Gastrocnemius medialis (tissue), 4 donors: ENCODE results near the gene SIL1. TPM values are rescaled to one million over a fixed set of nuclear protein-coding genes. Genes with fewer than 3 reads are reported as not detected.

ENCODE experiments used
- ATAC-seq, 2 donors: fragments of 150-250 bp; one replicate each; pipeline ENCODE4 v1.9.1; 2016
- DNase-seq, 2 donors: peaks; one replicate each; pipeline ENCODE4 v3.0.0-alpha.2; 2019
- H3K27ac ChIP-seq, 4 donors: fragments of 200-600 bp; sonication (generic); 1 replicate in 1 of 4; 2 replicates in 3 of 4; pipeline ENCODE4 v1.5.1; 2016 to 2018; ENCODE audit warnings: mild to moderate bottlenecking in 2 of 4, moderate library complexity in 1 of 4
- H3K27me3 ChIP-seq, 3 donors: fragments of 200-600 bp; sonication (generic) in 2 of 3; 1 replicate in 1 of 3; 2 replicates in 2 of 3; pipeline versions ENCODE4 v1.5.1 to v1.6.0; 2016 to 2019; ENCODE audit warnings: mild to moderate bottlenecking in 1 of 3, moderate library complexity in 1 of 3
- H3K36me3 ChIP-seq, 2 donors: fragments of 200-600 bp; sonication (generic) in 1 of 2; one replicate each; pipeline ENCODE4 v1.5.1; 2017 to 2018
- H3K4me1 ChIP-seq, 2 donors: fragments of 200-600 bp; sonication (generic) in 1 of 2; one replicate each; pipeline ENCODE4 v1.5.1; 2016 to 2017; ENCODE audit warnings: mild to moderate bottlenecking in 2 of 2
- H3K4me3 ChIP-seq, 4 donors: fragments of 200-600 bp; sonication (generic) in 3 of 4; 1 replicate in 1 of 4; 2 replicates in 3 of 4; pipeline ENCODE4 v1.5.1; 2016 to 2019; ENCODE audit warnings: mild to moderate bottlenecking in 2 of 4
- H3K9me3 ChIP-seq, 3 donors: fragments of 200-600 bp; sonication (generic) in 2 of 3; 1 replicate in 1 of 3; 2 replicates in 2 of 3; pipeline ENCODE4 v1.5.1; 2016 to 2019
- CTCF ChIP-seq, 5 experiments: fragments of 450-650 bp in 3 of 5; fragments of 200-600 bp in 2 of 5; sonication (generic) in 2 of 5; IDR thresholded peaks in 4 of 5; conservative IDR thresholded peaks in 1 of 5; 1 replicate in 4 of 5; 2 replicates in 1 of 5; pipeline ENCODE4 v1.5.1; 2016 to 2019; ENCODE audit warnings: antibody characterized with exemption in 5 of 5, mild to moderate bottlenecking in 3 of 5, moderate library complexity in 3 of 5
- POLR2A ChIP-seq, 2 donors: fragments of 450-650 bp; IDR thresholded peaks; one replicate each; pipeline ENCODE4 v1.6.1; 2017; ENCODE audit warnings: antibody characterized with exemption in 2 of 2, mild to moderate bottlenecking in 2 of 2, moderate library complexity in 2 of 2
- in situ Hi-C, 4 donors: fragments of 200-750 bp; cut with MboI; loops; one replicate each; pipeline versions ENCODE4 v1.15.0 to v1.8.0; 2017; ENCODE audit warnings: low sequenced_read_pairs in 4 of 4
- intact Hi-C: fragments of 100-400 bp; cut with DNase I; formaldehyde crosslinking; loops from one replicate; pipeline ENCODE4 v1.15.1; 2023; ENCODE audit warnings: low total_unique reads
- total RNA-seq, 4 donors: library from RNA; depleted of rRNA; stranded (reverse); fragments of >200 nt; gene quantifications; one replicate each; pipeline versions ENCODE4 v1.1.0 to v1.2.3, GENCODE V29; 2016

The SIL1 gene
- total RNA-seq, 4 donors from 2014 or later, result 36.6 to 52.6 (median 48.2) TPM

DNA sequence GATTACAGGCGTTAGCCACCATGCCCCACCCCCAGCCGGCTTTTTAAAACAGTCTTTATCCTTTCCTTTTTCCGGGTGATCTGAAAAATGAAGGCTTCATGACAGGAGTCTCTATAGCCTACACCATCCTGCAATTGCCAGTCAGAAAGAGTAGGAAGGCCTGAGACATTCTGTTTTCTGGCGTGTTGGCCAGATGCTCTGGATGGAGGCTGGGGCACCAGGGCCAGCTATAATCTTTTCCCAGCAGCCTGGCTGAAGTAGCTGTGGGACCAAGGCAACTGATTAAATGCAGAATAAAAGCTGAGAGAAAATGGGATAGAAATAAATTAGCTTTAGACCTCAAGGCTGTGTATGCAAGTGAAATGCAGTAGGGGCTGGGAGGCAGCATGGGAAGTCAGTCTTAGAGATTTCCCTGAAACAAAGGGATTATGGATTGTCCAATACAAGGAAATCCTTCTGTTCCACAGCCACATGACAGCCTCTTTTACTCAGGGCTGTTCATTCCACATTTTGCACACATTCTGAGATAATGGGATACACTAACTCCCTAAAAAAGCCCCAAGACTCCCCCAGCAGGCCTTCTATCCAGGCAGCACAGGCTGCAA, 207.1 kb downstream of the SIL1 start:
- Histone ChIP-seq H3K4me3 (no peak overlapping the region), H3K36me3 (no peaks in the 10 kb centered on the region), H3K27me3 (no peaks in the 10 kb centered on the region), H3K27ac (no peak overlapping the region), H3K4me1 (no peaks in the 10 kb centered on the region), H3K9me3 (no peaks in the 10 kb centered on the region)
- in situ Hi-C loops, result no loop called here
- intact Hi-C loops, result no loop called here
- no peak for TF ChIP-seq CTCF (IDR thresholded peaks at IDR 0.05 in 4 of 5, conservative IDR thresholded peaks at IDR 0.05 in 1 of 5)
- no peak for TF ChIP-seq POLR2A (IDR thresholded peaks at IDR 0.05)
- ATAC-seq (no peak), DNase-seq (no peak)

- H3K27me3 ChIP-seq, result no peaks in the 10 kb centered on the region
- ATAC-seq (no peak), DNase-seq (no peak)
- H3K36me3 ChIP-seq, result no peaks in the 10 kb centered on the region
- intact Hi-C loops (no loop called here), in situ Hi-C loops (no loop called here)
- H3K4me3 ChIP-seq, result no peak overlapping the region
- TF ChIP-seq POLR2A (IDR thresholded peaks at IDR 0.05) (no peak), CTCF (IDR thresholded peaks at IDR 0.05 in 4 of 5, conservative IDR thresholded peaks at IDR 0.05 in 1 of 5) (no peak)
- no peak overlapping the region for H3K27ac ChIP-seq
- no peaks in the 10 kb centered on the region for H3K9me3 ChIP-seq
- no peaks in the 10 kb centered on the region for H3K4me1 ChIP-seq
Observed at GRCh38 chr5:138989720-138990119, 208.4 kb downstream of the SIL1 start.

- Histone ChIP-seq H3K4me1 (no peaks in the 10 kb centered on the region), H3K4me3 (no peak overlapping the region), H3K27ac (no peak overlapping the region), H3K36me3 (no peaks in the 10 kb centered on the region), H3K27me3 (no peaks in the 10 kb centered on the region), H3K9me3 (no peaks in the 10 kb centered on the region)
- TF ChIP-seq CTCF (IDR thresholded peaks at IDR 0.05 in 4 of 5, conservative IDR thresholded peaks at IDR 0.05 in 1 of 5) (no peak), POLR2A (IDR thresholded peaks at IDR 0.05) (no peak)
- ATAC-seq (no peak), DNase-seq (no peak)
- in situ Hi-C loops (no loop called here), intact Hi-C loops (no loop called here)
Observed at GRCh38 chr5:138986186-138986800, 211.9 kb downstream of the SIL1 start.

- no peaks in the 10 kb centered on the region for H3K36me3 ChIP-seq
- no peaks in the 10 kb centered on the region for H3K9me3 ChIP-seq
- H3K27me3 ChIP-seq, result no peaks in the 10 kb centered on the region
- DNase-seq (no peak), ATAC-seq (no peak)
- in situ Hi-C loops (no loop called here), intact Hi-C loops (no loop called here)
- H3K4me1 ChIP-seq, result no peaks in the 10 kb centered on the region
- H3K27ac ChIP-seq, result no peak overlapping the region
- TF ChIP-seq POLR2A (IDR thresholded peaks at IDR 0.05) (no peak), CTCF (IDR thresholded peaks at IDR 0.05 in 4 of 5, conservative IDR thresholded peaks at IDR 0.05 in 1 of 5) (no peak)
- H3K4me3 ChIP-seq, result no peak overlapping the region
Observed at GRCh38 chr5:138985683-138986082, 212.5 kb downstream of the SIL1 start.
